Suprapubic skin (tissue), 4 donors: Measurements from ENCODE around the gene NSMF. TPM values are rescaled to one million over a fixed set of nuclear protein-coding genes. Genes with fewer than 3 reads are reported as not detected.

Experiments
- DNase-seq, 2 donors: peaks; one replicate each; pipeline ENCODE4 v3.0.0-alpha.2; 2019; ENCODE audit warnings: low spot score in 2 of 2
- H3K27ac ChIP-seq: fragments of 200-600 bp; sonication (generic); one replicate; pipeline ENCODE4 v1.5.1; 2019
- H3K27me3 ChIP-seq: fragments of 200-600 bp; sonication (generic); one replicate; pipeline ENCODE4 v1.5.1; 2019
- H3K36me3 ChIP-seq: fragments of 200-600 bp; sonication (generic); one replicate; pipeline ENCODE4 v1.5.1; 2019
- H3K4me1 ChIP-seq: fragments of 200-600 bp; sonication (generic); one replicate; pipeline ENCODE4 v1.5.1; 2019
- H3K4me3 ChIP-seq: fragments of 200-600 bp; sonication (generic); one replicate; pipeline ENCODE4 v1.5.1; 2019; ENCODE audit warnings: mild to moderate bottlenecking
- H3K9me3 ChIP-seq: fragments of 200-600 bp; sonication (generic); one replicate; pipeline ENCODE4 v1.5.1; 2019
- EP300 ChIP-seq: sonication (generic); formaldehyde crosslinking; IDR thresholded peaks from one replicate; pipeline ENCODE4 v1.6.1; 2017; ENCODE audit warnings: antibody characterized with exemption
- POLR2A ChIP-seq, 2 donors: fragments of 450-650 bp; IDR thresholded peaks; one replicate each; pipeline ENCODE4 v1.6.1; 2017; ENCODE audit warnings: antibody characterized with exemption in 2 of 2, mild to moderate bottlenecking in 2 of 2, moderate library complexity in 2 of 2
- POLR2AphosphoS5 ChIP-seq, 3 donors: sonication (generic); formaldehyde crosslinking; IDR thresholded peaks; one replicate each; pipeline ENCODE4 v1.6.1; 2017; ENCODE audit warnings: antibody characterized with exemption in 3 of 3
- WGBS: methylation state at CpG from one replicate; pipeline ENCODE4 v1.1.5; 2018; 5-methylcytosine and 5-hydroxymethylcytosine counted together
- total RNA-seq, 4 donors: library from RNA; depleted of rRNA; stranded (reverse); fragments of >200 nt; gene quantifications; one replicate each; pipeline ENCODE4 v1.1.0, GENCODE V29; 2016
- TF ChIP-seq, protein P1 (sequence below), 2 donors: fragments of 200-600 bp in 1 of 2; fragments of 450-650 bp in 1 of 2; sonication (generic) in 1 of 2; IDR thresholded peaks; one replicate each; pipeline ENCODE4 v1.5.1; 2016 to 2019; ENCODE audit warnings: antibody characterized with exemption in 2 of 2, mild to moderate bottlenecking in 1 of 2, moderate library complexity in 1 of 2

The NSMF gene
- total RNA-seq, 4 donors from 2014 or later, result 36.1 to 48.1 (median 39.8) TPM

DNA sequence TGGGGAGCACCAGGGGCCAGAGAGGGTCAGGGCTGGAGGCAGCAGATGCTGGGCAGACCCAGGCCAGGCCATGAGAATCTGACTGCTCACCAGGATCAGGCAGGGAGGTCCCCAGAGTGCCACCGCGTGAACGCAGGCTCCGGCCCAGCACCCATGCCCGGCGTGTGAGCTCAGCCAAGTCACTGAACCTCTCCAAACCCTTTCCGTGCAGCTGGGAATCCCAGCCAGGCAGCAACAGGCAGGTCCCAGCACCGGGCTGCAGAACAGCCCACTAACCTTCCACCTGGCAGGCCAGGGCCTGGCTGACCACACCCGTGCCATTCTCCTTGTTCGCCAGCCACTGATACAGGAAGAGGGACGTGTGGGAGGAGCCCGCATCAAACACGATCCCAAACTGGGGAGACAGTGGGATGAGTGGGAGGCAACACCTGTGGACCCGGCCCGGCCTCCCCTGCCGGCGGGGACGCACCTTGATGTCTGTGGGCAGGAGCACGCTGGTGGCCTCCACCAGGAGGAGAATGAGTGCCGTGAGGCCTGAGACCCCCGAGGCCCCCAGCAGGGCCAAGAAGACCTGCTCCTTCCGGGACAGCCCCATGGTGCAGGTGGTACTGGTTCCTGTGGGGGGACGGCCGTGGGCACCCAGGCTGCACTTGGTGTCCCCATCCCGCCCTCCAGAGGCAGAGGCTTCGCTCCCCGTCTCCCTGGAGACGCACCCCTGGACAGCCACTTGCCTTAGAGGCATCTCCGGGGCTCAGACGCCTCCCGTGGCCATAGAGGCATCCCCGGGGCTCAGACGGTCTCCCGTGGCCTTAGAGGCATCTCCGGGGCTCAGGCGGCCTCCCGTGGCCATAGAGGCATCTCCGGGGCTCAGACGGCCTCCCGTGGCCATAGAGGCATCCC, 21.2 kb downstream of the NSMF start:
- Histone ChIP-seq H3K36me3 (no peaks in the 10 kb centered on the region), H3K27me3 (peaks cover 42% of the 10 kb centered on the region), H3K9me3 (no peaks in the 10 kb centered on the region), H3K4me1 (peaks cover 30% of the 10 kb centered on the region), H3K4me3 (no peak overlapping the region), H3K27ac (no peak overlapping the region)
- TF ChIP-seq EP300 (no peak), POLR2AphosphoS5 (IDR thresholded peaks at IDR 0.05) (no peak), POLR2A (IDR thresholded peaks at IDR 0.05) (no peak)
- TF ChIP-seq, protein P1, sequence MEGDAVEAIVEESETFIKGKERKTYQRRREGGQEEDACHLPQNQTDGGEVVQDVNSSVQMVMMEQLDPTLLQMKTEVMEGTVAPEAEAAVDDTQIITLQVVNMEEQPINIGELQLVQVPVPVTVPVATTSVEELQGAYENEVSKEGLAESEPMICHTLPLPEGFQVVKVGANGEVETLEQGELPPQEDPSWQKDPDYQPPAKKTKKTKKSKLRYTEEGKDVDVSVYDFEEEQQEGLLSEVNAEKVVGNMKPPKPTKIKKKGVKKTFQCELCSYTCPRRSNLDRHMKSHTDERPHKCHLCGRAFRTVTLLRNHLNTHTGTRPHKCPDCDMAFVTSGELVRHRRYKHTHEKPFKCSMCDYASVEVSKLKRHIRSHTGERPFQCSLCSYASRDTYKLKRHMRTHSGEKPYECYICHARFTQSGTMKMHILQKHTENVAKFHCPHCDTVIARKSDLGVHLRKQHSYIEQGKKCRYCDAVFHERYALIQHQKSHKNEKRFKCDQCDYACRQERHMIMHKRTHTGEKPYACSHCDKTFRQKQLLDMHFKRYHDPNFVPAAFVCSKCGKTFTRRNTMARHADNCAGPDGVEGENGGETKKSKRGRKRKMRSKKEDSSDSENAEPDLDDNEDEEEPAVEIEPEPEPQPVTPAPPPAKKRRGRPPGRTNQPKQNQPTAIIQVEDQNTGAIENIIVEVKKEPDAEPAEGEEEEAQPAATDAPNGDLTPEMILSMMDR (IDR thresholded peaks at IDR 0.05), result no peak
- 62% methylated on average over 8 of the region's 40 CpGs for WGBS
- peak in 1 of 2 donors; percentile 57 for DNase-seq

DNA sequence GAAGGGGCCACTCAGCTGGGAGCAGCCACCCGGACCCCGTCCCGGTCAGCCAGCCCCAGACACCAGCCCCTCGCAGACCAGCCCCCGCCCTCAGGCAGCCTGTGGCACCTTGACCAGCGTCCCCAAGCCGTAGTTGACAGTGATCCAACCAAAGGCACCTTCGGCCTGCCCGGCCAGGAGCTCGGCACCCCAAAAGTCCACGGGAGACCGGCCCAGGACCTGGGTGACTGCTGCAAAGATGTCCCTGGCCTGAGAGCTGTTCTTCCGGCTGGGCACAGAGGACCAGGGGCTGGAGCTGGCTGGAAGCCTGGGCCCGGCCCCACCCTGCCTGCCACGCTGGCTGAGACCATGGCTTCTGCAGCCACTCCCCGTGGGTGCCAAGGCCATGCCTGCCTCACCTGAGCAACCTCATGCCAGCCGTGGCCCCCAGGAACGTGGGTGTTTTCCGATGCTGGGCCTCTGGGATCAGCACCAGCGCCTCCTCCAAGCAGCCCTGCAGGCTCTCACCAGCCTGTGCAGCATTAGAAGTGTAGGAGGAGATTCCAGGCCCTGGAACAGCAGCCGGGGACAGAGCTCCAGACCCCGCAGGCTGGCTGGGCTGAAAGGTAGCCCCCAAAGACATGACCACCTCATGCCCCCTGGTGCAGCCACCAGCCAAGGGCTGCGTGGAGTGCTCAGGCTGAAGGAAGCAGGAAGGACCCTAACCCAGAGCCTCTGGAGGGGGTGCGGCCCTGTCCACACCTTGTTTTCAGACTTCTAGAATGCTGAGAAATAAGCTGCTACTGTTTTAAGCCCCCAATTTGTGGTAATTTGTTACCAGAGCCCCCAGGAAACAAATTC, 22.2 kb downstream of the NSMF start:
- Histone ChIP-seq H3K4me1 (peaks cover 29% of the 10 kb centered on the region), H3K27me3 (peaks cover 41% of the 10 kb centered on the region), H3K27ac (no peak overlapping the region), H3K4me3 (no peak overlapping the region), H3K9me3 (no peaks in the 10 kb centered on the region), H3K36me3 (no peaks in the 10 kb centered on the region)
- peak in 1 of 2 donors; percentile 65 for DNase-seq
- no peak for TF ChIP-seq POLR2AphosphoS5 (IDR thresholded peaks at IDR 0.05)
- WGBS, result 87% methylated on average over 3 of the region's 24 CpGs

DNA sequence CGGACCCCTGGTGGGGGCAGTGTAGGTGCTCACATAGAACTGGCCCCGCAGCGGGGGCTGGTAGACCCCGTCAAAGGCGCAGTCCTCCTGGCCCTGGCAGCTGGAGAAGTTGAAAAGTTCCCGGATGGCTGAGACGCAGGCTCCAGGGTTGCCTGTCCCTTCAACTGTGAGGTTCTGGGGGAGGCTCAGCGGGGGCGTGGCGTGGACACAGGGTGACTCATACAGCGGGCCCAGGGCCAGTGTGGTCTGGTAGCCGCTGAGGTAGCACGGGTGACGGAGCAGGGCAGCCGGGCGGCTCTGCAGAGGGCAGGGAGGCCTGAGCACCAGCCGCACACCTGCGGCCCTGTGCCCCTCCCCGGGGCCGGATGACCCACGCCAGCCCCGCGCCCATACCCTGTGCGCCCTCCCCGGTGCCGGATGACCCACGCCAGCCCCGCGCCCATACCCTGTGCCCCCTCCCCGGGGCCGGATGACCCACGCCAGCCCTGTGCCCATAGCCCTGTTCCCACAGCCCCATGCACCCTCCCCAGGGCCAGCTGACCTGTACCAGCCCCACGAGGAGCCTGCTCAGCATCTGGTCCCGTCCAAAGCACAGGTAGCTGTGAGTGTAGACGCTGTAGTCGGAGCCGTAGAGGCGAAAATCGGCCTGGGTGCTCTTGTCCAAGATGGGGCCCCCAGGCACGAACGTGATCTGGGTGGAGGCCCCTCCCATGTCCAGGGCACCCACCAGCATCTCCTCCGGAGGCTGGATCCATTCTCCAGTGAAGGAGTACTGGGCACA, 23.0 kb downstream of the NSMF start:
- no peak for TF ChIP-seq EP300
- TF ChIP-seq POLR2AphosphoS5 (IDR thresholded peaks at IDR 0.05), result no peak
- no peak for TF ChIP-seq POLR2A (IDR thresholded peaks at IDR 0.05)
- TF ChIP-seq, protein P1 (IDR thresholded peaks at IDR 0.05), result no peak
- H3K4me3 ChIP-seq, result no peak overlapping the region
- DNase-seq, result peak in 1 of 2 donors; percentile 83
- no peaks in the 10 kb centered on the region for H3K9me3 ChIP-seq
- no peaks in the 10 kb centered on the region for H3K36me3 ChIP-seq
- peaks cover 21% of the 10 kb centered on the region for H3K4me1 ChIP-seq
- no peak overlapping the region for H3K27ac ChIP-seq
- WGBS, result 43% methylated on average over 13 of the region's 42 CpGs
- peaks cover 33% of the 10 kb centered on the region for H3K27me3 ChIP-seq

DNA sequence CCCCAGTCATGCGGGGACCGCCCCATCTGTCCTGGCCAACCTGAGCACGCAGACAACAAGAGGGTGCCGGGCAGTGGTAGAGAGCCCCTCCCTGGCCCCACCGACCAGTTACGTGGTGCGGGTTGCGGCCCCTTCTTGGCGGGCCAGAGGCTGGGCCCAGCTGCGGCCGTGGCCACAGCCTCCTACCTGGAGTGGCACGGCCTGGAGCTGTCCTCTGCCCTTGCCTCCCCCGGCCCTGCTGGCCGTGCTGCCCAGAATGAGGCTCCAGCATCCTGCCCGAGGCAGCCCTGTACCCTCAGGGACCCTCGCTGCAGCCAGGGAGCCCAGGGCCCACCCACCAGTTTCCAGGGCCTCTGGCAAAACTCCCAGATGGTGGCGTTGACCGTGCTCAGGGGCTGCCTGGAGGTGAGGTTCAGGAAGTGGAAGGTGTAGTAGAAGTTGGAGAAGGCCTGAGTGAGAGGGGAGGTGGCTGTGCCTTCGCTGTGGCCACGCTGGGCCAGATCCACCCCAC, 23.7 kb downstream of the NSMF start:
- Histone ChIP-seq H3K27me3 (peaks cover 31% of the 10 kb centered on the region), H3K27ac (no peak overlapping the region), H3K36me3 (no peaks in the 10 kb centered on the region), H3K4me1 (peaks cover 19% of the 10 kb centered on the region), H3K4me3 (no peak overlapping the region), H3K9me3 (no peaks in the 10 kb centered on the region)
- TF ChIP-seq, protein P1 (IDR thresholded peaks at IDR 0.05), result no peak
- no peak for TF ChIP-seq EP300
- DNase-seq, result peak in 1 of 2 donors; percentile 58
- 72% methylated on average over 2 of the region's 20 CpGs for whole genome bisulfite sequencing
